NCI-H2107 treated with DMSO at 0.1 percent for 48 hours (cell line): ENCODE data around the gene TADA2A.
A peak's percentile ranks its signal among the peaks of the same experiment; 100 is the strongest.

ENCODE experiments used
- DNase-seq: peaks from one replicate; lab custom pipeline; 2025; ENCODE audit not compliant: unreplicated experiment; lab: John Stamatoyannopoulos, UW

Gene TADA2A

DNA sequence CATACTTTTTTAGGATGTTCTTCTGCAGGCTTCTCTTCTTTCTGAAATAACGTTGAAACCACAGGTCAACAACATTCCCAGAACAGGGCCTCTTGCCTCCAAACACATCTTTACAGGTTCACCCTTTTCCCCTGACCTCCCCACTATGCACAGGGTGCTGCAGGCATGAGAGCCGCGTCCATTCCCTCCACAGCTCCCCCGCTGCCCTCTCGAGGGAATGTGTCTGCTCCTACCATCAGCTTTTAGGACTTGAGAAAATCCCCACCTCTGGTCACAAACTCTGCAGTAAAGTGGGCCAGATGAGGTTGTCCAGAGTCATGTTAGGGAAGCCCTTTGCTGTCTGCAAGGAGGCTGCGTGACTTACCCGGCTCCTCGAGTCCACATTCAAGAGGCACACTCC, 113.5 kb downstream of the TADA2A start:
- no peak for DNase-seq

DNA sequence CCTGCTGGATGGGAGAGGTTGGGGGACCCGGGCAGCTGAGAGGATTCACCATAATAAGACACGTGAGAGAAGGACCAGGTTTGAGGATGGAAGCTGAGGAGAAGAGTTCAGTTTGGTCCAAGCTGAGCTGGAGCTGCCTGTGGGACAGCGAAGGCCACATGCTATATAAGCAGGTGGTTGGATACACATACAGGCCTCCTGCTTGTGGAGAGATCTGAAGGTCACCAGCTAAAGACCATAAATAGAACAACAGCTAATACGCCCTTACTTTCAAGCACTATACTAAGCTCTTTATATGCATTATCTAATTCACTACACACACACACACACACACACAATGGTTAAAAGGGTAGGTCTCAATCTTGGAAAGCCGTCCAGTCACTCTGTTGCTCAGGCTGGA, 115.1 kb downstream of the TADA2A start:
- no peak for DNase-seq

DNA sequence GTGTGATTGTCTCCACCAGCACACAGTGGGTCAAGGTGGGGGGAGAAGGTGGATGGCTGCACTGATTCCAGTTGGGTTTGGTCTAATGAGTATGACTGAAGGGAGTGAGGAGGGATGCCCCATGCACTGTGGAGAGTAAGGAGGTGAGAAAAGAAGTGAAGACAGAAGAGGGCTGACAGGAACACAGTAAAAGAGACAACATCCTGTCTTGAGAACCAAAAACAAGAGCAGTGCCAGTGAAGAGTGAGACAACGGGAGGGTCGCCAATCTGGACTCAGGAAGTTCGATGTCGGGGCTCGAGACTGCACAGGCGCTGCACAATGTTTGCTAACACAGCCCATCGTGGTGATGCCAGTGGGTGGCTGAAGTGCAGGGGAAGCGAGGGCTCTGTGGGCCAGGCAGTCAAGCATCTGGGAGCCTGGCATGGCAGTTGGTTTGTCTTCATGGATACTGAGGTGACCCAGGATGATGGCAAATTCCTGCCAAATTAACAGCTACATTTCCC, 117.1 kb downstream of the TADA2A start:
- DNase-seq = no peak

DNA sequence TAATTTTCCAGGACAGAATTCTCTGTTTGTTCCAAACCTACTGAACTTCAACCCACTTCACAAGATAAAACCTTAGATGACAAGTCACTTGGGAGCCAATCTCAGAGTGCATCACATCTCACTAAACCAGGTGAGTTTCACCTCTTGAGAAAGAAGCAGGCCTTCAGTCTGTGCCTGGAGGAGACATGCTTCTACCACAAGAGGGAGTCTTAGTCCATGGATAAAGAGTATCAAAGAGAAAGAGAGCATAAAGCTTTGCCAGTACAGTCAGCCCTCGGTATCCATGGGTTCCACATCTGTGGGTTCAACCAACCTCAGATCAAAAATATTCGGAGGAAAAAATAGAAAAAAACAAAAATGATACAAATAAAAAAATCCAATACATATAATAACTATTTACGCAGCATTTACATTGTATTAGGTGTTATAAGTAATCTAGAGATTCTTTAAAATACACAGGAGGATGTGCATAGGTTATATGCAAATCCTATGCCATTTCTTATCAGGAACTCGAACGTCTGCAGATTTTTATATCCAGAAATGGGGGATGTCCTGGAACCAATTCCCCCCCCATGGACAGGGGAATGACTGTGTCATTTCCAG, 120.7 kb downstream of the TADA2A start:
- peak; percentile 73 for DNase-seq
